HS-27A (cell line): ENCODE results near the gene NAV2.

Experiments
- DNase-seq: peaks from one replicate; pipeline ENCODE4 v3.0.0-alpha.2; 2012; ENCODE audit warnings: low read depth, missing footprints

The NAV2 gene

GRCh38 chr11:19864141-19865140, 151.8 kb downstream of the NAV2 start:
- no peak for DNase-seq

DNA sequence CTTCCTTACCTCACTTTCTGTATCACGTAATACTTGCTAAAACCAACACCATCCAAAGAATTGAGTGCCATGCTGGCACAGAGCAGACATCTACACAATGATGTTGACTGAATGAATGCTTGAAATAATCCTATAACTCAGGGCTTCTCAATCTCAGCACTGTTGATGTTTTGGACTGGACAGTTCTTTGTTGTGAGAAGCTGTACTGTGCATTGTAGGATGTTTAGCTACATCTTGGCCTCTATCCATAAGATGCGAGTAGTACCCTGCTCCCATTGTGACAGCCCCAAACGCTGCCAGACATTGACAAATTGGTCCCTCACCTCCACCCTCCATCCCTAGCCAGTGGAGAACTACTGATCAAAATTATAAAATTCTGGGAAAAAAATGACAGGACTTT, 153.4 kb downstream of the NAV2 start:
- no peak for DNase-seq

- DNase-seq = no peak
These were observed 153.9 kb downstream of the NAV2 start for GRCh38 chr11:19866521-19866920.

DNA sequence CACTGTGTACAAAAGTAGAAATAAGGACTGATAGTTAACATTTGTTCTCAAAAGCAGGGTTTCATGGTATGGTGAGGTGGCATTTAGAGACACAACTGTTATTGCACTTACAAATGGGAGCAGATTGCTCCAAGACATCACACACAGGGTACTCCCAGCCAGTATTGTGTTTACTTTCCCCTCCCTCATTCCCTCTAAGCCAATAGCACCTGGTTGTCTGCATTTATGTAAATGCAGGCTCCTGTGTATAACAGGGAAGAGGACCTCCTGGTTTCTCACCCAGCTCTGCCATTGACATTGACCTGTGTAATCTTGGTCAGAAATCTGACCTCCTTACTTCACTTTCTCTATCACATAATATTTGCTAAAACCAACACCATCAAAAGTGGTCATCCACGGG, 154.4 kb downstream of the NAV2 start:
- no peak for DNase-seq

DNA sequence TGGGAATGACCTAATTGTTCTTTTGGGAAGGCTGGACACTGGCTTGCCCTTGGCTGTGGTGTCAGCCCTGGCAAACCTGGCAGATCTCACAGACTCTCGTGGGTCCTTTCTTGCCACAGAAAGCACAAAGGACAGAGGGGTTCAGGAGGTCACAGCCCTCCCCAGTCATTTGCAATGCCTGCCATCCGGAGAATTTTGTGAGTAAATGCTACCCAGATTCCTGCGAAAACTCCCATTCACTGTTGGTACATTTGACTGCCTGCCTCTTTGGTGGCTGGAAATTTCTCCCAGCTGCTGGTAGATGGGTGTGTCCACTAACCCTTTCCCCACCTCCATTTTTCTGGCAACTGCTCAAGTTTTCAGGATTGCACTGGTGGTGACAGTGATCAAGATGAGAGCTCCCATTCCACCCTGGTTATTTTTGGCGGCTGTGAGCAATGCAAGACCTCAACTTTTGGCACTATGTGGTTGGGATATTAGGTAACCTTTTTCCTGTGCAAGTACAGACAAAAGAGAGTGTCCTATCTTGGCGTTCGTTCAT, 155.7 kb downstream of the NAV2 start:
- DNase-seq = peak; percentile 45

GRCh38 chr11:19868871-19869270, 156.2 kb downstream of the NAV2 start:
- DNase-seq = no peak

DNA sequence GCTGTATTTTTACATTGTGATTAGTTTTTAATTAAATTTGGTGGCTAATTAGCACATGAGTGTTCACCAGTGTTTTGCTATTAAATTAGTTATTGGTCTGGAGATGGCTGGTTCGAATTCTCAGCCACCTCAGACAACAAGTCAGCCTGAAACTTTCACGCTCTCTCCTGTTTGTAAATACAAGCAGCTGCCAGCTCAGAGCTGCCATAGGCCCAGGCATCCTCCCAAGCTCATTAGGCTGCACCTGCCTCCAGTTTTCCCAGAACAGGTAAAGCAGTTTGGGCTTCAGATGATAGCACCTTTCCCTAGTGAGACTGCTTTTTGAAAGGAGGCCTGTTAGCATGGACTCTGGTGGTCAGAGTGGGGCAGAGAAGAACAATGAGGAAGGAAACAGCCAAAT, 156.8 kb downstream of the NAV2 start:
- DNase-seq = no peak

DNA sequence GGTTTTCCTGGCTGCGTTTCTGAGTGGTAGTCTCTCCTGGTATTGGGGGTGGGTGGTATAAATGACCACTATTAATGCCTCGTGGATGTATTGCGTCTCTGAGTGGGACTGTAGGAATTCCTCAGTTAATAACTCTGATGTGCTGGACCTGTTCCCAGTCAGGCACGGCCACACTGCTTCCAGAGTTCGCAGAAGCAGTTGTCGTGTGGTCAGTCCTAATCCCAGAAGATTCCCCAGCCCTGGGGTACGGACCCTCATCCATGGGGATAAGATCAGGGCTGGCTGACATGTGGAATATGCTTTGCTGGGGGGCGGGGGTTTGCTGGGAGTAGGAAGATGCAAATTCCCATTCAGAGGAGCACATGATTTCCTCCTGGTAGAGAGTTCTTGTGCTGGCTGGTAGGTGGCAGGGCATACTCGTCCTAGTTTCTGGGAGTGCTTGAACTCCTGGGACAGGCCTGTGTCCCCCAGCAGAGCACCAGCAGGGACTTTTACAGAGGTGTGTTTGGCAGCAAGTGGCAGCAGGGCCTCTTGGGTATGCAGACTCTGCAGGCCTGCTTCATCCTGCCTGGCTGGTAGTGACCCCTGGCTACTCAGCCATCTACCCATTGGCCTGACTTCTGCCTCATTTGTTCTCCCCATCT, 157.4 kb downstream of the NAV2 start:
- DNase-seq = no peak

DNA sequence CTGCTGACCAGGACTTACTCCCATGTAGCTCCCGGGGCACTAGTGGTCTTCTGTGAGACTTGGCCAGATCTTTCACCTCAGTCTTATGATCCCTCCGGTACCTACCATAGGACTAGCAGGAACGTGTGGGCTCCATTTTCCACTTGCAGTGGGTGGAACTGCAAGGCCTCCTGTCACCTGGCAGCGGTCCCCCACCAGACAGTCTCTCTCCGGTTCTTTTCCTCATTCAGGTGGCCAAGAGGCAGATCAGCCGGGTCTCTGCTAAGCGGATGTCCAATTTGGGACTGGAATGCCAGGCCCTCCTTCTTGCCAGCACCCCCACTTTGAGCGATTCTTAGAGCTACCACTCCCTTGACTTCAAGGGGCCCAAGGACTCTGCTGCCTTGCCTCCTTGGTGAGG, 158.9 kb downstream of the NAV2 start:
- DNase-seq = no peak

DNA sequence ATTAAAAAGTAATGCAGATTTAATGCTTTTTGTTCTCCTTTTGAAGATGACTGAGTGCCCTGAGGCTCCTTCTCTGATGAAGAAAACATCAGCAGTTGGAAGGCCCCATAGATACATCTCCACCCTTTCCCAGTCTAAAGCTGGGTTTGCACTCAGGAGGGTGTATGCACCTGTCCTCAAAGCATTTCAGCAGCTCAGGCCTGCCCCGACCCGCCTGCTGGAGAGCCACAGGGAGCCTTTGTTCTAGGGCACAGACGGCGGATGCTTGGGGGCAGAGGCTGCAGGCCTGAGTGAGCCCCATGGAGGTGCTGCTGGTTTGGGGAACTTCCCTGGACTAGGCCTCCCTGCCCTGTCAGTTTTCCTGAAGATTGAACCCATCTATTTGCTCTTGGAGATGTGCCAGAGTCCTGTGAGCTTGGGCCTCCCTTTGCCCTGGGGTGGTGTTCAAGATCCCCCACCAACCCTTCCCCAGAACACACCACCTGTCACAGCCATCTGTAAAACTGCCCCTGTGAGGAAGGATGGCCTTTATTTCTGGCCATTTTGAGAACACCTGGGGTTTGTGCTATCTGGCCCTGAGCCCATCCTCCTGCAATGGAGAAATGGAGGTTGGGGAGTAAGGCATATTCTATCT, 160.0 kb downstream of the NAV2 start:
- no peak for DNase-seq

DNA sequence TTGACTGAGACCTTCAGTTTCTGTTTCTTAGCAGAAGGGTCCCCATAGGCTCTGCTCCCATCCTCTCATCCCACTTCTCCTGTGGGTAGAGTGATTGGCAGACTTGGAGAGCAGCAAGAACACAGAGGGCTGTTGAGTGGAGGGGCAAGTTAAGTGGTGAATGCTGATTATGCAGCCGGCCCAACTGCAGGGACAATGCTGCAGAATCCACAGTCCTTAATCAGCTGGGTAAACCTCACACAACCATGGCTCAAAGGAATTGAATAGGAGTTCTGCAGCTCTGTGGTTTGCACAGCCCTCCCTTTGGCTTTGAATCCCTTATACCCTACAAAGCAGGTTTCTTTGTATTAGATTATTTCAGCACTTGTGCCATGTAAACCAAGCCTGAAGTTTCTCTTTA, 161.1 kb downstream of the NAV2 start:
- DNase-seq = no peak

DNA sequence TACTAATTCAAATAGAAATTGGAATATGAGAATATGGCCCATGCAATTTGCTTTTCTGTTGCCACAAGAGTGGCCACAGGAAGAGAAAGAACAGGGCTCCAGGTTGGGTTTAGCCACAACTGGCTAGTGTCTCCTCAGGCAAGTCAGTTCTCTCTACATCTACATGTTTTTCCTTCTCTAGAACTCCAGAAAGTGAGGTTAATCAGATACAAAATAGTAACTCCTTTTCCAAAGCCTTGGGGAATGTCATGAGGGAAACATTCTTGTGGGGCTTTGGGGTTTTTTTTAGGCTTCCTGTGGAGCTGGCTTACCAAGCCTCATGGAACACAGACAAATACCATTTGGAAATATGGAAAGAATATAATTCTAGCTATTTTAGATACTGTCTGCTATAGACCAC, 161.6 kb downstream of the NAV2 start:
- DNase-seq = no peak

GRCh38 chr11:19876750-19877149, 164.1 kb downstream of the NAV2 start:
- DNase-seq = no peak

- DNase-seq = no peak
These were observed 165.9 kb downstream of the NAV2 start for GRCh38 chr11:19878520-19878919.

- no peak for DNase-seq
These were observed 166.9 kb downstream of the NAV2 start for GRCh38 chr11:19879307-19880087.

DNA sequence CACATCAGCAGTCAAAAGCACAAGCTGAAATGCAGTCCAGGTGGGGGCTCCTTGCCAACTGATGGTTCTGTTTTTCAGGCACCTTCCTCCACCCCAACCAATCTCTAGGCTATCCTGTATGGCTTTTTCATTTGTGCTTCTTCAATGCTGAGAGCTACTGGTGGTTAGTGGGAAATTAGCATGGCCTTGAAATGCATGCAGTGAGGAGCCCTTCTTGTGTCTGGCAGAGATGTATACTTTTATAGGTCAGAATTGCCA, 167.4 kb downstream of the NAV2 start:
- DNase-seq = no peak

- DNase-seq = no peak
These were observed 168.5 kb downstream of the NAV2 start for GRCh38 chr11:19881177-19881576.

DNA sequence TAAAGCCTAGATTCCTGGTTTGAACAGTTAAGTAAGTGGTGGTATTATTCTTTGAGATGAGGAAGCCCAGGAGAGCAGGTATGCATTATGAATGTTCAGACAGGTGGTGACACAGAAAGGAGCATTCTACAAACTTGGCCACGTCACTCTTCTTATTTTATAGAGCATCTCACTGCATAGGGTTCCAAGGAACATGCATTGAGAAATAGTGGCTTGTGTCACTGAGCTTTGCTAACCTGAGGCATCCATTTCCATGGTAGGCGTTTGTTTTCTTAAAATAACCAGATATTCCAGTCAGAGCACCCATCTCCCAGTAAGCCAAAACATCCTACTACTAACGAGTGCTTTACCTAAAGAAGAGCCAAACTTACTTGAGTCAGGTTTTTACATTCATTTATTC, 169.7 kb downstream of the NAV2 start:
- DNase-seq = no peak

- DNase-seq = no peak
These were observed 173.9 kb downstream of the NAV2 start for GRCh38 chr11:19886498-19886897.

- no peak for DNase-seq
These were observed 175.2 kb downstream of the NAV2 start for GRCh38 chr11:19887842-19888241.

- DNase-seq = no peak
These were observed 176.9 kb downstream of the NAV2 start for GRCh38 chr11:19889531-19889930.

GRCh38 chr11:19890308-19890707, 177.7 kb downstream of the NAV2 start:
- DNase-seq = peak; percentile 84
